Measurements from ENCODE around the gene MPHOSPH9.
"Not testable (repeated sequence)": the region's sequence is repeated elsewhere in the genome, so short reads cannot be mapped to it uniquely, and the experiment has no call there.

The MPHOSPH9 gene

DNA sequence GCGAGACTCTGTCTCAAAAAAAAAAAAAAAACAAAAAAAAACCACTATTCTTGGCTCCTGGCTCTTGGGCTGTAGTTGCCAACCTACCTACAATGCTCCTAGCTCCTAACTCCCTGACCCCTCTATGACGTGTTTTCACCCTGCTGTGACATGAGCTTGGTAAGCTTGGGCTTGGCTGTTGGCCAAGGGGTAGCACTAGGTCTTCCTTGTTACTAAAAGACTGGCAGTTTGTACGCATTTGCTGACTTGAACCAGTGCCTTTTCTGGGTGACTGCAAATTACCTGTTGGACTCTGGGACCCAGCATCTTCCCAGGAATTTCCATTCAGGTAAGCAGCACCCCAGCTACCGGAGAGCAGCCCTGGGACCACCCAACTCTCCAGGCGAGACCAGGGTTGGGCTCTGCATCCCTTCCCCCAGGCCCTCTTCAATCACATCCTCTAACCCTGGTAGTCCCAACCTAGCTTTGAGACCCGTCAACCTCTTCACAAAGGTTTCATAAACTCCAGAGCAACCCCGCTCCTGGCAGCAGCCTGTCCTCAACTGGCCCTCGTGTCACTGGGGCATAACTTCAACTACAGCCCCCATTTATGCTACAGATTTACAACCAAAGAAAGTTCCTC, 30.4 kb upstream of the MPHOSPH9 start:
- DNase-seq (ENCODE audit: extremely low spot score, insufficient read length, low read depth): no peak
- FAIRE-seq: no peak

DNA sequence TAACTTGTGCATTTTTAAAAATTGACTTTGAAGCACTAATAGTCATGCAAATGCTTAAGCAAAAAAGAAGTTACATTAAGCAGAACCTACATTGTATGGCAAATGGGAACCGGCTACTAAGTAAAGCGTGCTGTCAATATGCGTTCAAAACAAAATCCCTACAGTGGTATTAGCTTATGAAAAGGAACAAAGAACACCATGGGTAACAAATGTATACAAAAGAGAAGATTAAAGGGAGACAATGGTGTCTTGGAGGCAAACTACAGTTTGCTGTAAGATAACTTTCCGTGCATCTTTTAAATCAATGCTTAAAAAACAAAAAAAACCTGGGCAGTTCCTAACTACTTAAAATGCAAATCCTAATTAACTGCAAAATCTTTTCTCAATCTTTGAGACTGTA, 28.3 kb upstream of the MPHOSPH9 start:
- DNase-seq (ENCODE audit: extremely low spot score, insufficient read length, low read depth): no peak
- FAIRE-seq: no peak

DNA sequence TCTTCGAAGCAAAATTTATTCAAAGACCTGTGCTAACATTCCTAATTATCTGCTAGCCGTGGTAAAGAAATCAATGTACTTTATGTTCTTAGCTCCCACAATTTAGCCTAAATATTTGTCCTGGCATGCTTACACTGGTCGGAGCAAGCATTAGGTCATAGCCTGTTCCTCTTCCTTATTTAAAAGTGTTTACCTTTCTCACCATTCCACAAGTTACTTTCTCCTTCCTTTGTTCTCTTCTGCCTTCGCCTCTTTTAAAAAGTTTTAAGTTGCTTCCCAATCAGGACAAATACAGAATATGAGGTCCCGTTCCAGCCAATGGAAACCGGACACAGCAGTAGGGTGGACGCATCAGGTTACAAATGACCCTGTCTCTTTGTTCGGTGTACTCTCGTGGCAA, 27.1 kb upstream of the MPHOSPH9 start:
- FAIRE-seq (no peak), DNase-seq (ENCODE audit: extremely low spot score, insufficient read length, low read depth) (no peak)

DNA sequence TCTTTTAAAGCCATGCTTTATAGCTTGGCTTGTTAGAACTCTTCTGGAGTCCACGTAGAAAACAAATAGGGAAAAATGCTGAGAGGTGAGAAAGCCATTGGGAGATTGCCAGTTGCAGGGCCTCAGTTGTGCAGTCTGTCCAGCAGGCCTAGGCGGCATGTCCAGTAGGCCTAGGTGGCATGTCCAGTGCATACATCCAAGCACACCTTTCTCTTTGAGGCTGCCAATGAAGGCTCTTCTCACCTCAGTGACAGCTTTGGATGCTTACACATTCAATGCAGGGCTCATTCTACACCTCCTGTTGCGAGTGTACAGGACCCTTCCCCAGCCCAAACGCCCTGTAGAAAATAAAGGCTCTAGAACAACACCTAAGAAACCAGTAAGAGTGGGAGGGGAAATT, 25.7 kb upstream of the MPHOSPH9 start:
- DNase-seq (ENCODE audit: extremely low spot score, insufficient read length, low read depth) (no peak), FAIRE-seq (no peak)

DNA sequence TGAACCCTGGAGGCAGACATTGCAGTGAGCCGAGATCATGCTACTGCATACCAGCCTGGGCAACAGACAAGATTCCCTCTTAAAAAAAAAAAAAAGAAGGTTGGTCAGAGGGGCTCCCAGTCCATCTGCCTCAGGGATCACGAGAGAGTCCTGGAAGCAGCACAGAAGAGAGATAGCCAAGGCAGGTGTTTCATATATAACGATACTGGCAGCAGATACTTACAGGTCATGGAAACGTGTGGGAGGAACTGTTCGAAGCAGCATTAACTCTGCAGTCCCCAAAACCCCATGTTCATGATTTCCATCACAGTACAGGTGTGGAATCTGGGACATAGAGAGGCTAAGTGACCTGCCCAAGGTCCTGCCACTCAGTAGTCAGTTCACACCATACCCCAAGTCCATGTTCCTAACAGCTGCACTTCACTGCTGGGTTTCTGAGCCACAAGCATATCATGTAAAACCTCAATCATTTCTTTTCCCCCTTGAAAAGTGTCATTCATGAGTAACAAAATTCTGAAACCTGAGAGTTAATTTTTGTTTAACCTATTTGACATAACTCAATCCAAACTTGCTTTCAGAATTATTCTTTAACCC, 22.0 kb upstream of the MPHOSPH9 start:
- FAIRE-seq (no peak), DNase-seq (ENCODE audit: extremely low spot score, insufficient read length, low read depth) (no peak)

DNA sequence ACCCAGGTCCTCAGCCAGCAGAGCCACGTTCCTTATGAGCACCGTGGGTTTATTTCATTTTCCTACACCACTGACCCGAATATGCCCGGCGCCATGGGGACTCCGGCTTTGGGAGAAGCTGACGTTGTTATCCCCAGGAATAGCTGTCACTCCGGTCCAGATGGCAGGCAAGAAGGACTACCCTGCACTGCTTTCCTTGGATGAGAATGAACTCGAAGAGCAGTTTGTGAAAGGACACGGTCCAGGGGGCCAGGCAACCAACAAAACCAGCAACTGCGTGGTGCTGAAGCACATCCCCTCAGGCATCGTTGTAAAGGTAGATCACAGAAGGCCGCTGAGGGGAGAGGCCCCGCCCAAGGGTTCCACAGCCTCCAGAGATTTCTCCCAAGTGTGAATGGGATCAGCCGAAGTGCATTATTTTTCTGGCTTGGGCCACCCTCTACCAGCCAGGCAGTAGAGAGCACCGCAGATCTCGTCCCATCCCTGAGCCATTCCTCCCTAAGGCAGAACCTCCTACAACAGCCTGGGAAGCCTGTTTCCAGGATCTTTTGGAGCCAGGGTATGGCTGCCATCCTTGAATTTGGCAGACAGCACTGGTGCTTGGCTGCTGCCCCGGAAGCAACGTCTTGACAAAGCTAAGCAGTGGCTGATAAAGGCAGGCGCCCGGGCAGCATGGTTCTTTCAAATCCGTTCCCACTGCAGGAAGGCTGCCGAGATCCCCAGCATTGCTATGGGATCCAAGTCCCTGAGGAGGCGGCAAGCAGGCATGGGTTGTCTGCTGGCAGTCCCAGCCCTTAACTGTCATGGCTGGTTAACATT, 20.9 kb upstream of the MPHOSPH9 start:
- DNase-seq (ENCODE audit: extremely low spot score, insufficient read length, low read depth) (no peak), FAIRE-seq (no peak)

DNA sequence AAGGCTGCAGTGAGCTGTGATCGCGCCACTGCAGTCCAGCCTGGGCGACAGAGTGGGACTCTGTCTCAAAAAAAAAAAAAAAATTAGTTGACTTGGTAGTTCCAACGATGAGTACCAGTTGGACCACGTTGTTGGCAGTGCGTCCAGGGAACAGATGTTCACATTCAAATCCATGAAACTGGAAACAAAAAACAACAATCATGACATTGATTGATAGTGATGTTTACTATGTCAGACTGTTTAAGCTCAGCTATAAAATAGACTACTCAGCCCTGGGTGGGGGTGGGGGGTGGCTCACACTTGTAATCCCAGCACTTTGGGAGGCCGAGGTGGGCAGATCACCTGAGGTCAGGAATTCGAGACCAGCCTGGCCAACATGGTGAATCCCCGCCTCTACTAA, 19.4 kb upstream of the MPHOSPH9 start:
- FAIRE-seq; DNase-seq (ENCODE audit: extremely low spot score, insufficient read length, low read depth): not testable (repeated sequence)

DNA sequence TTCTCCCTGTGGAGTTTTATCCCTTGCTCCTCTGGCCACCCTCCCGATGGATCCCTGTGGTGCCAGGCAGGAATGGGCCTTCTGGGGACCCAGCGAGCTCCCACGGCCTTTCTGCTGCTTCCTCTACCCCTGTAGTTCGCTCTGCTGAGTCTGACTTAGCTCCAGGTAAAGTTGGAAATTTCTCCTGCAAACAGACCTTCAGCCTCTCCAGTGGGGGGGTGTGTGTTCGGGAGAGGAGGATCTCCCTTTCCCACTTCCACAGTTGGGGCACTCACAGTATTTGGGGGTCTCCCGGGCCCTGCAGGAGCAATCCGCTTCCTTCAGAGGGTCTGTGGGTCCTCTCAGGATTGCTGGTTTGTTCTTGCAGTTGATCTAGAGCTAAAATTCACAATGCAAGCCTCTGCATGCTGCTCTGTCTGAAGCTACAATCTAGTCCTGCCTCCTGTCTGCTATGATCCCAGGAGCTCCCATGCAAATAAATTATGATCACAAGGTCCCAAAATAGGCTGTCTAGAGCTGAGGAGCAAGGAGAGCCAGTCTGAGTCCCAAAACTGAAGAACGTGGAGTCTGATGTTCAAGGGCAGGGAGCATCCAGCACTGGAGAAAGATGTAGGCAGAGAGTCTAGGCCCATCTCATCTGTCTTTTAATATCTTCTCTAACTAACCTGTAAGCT, 18.6 kb upstream of the MPHOSPH9 start:
- DNase-seq (ENCODE audit: extremely low spot score, insufficient read length, low read depth) (no peak), FAIRE-seq (no peak)

DNA sequence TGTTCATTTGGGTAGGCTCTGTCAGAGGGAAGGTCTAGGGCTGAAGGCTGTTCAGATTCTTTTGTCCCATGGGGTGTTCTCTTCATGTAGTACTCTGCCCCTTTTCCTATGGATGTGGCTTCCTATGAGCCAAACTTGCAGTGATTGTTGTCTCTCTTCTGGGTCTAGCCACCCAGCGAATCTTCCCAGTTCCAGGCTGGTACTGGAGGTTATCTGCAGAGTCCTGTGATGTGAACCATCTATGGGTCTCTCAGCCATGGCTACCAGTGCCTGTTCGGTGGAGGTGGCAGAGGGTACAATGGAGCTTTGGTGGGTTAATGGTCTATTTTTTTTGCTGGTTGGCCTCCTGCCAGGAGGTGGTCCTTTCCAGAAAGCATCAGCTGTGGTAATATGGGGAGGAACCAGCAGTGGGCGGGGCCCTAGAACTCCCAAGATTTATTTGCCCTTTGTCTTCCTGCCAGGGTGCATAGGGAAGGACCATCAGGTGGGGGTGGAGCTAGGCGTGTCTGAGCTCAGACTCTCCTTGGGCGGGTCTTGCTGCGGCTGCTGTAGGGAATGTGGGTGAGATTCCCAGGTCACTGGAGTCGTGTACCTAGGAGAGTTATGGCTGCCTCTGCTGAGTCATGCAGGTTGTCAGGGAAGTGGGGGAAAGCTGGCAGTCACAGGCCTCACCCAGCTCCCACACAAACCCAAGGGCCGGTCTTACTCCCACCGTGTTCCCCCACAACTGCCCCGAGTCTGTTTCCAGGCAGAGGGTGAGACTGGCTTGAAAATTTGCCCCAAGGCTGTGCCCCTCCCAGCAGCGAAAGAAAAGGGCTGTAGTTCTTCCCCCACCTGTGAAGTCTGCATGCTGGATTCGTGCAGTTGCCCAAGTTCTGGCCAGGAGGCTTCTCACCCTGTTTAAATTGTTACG, 17.8 kb upstream of the MPHOSPH9 start:
- FAIRE-seq (no peak), DNase-seq (ENCODE audit: extremely low spot score, insufficient read length, low read depth) (no peak)

DNA sequence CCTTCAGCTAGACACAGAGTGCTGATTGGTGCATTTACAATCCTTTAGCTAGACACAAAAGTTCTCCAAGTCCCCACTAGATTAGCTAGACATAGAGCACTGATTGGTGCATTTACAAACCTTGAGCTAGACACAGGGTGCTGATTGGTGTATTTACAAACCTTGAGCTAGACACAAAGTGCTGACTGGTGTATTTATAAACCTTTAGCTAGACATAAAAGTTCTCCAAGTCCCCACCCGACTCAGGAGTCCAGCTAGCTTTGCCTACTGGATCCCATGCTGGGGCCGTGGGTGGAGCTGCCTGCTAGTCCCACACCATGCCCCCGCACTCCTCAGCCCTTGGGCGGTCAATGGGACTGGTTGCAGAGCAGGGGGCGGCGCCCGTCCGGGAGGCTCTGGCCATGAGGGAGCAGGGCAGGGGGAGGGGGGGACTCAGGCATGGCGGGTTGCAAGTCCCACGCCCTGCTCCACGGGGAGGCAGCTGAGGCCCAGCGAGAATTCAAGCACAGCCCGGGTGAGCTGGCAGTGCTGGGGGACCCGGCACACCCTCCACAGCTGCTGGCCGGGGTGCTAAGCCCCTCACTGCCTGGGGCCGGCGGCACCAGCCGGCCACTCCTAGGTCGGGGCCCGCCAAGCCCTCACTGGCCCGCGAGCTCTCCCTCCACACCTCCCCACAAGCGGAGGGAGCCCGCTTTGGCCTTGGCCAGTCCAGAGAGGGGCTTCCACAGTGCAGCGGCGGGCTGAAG, 16.2 kb upstream of the MPHOSPH9 start:
- DNase-seq (ENCODE audit: extremely low spot score, insufficient read length, low read depth); FAIRE-seq: not testable (repeated sequence)

DNA sequence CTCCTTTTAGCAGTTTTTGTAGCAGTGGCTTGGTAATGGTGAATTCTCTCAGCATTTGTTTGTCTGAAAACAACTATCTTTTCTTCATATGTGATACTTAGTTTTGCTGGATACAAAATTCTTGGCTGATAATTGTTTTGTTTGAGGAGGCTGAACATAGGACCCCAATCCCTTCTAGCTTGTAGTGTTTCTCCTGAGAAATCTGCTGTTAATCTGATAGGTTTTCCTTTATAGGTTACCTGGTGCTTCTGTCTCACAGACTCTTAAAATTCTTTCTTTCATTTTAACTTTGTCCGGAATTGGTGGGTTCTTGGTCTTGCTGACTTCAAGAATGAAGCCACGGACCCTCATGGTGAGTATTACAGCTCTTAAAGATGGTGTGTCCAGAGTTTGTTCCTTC, 15.2 kb upstream of the MPHOSPH9 start:
- not testable (repeated sequence) for FAIRE-seq; DNase-seq (ENCODE audit: extremely low spot score, insufficient read length, low read depth)

DNA sequence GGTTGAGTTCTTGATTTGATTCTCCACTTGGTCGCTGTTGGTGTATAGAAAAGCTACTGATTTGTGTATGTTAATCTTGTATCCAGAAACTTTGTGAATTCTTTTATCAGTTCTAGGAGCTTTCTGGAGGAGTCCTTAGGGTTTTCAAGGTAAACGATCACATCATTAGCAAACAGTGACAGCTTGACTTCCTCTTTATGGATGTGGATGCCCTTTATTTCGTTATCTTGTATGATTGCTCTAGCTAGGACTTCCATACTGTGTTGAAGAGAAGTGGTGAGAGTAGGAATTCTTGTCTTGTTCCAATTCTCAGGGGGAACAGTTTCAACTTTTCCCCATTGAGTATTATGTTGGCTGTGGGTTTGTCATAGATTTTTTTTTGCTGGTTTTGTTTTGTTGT, 12.7 kb upstream of the MPHOSPH9 start:
- no peak for FAIRE-seq
- no peak for DNase-seq (ENCODE audit: extremely low spot score, insufficient read length, low read depth)

DNA sequence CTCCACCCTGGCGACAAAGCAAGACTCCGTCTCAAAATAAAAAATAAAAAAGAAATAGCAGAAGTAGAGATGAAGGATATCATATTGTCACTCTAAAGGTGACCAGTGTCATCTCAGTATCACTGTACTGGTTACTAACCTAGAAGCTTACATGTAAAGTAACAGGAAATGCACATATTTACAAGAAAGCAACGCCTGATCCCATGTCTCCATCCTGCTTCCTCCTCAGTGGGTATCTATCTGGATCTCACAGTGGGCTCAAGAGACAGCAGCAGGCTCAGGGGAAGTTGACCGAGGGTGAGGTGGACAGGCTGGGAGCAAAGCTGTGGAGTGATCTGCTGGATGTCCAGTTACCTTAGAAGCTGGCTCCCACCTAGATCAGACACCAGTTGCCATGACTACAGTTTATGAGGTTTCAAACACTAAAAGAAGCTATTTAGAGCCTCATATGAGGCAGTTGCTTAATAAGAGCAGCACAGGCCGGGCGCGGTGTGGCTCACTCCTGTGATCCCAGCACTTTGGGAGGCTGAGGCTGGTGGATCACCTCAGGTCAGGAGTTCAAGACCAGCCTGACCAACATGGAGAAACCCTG, 10.8 kb upstream of the MPHOSPH9 start:
- DNase-seq (ENCODE audit: extremely low spot score, insufficient read length, low read depth) (no peak), FAIRE-seq (no peak)

DNA sequence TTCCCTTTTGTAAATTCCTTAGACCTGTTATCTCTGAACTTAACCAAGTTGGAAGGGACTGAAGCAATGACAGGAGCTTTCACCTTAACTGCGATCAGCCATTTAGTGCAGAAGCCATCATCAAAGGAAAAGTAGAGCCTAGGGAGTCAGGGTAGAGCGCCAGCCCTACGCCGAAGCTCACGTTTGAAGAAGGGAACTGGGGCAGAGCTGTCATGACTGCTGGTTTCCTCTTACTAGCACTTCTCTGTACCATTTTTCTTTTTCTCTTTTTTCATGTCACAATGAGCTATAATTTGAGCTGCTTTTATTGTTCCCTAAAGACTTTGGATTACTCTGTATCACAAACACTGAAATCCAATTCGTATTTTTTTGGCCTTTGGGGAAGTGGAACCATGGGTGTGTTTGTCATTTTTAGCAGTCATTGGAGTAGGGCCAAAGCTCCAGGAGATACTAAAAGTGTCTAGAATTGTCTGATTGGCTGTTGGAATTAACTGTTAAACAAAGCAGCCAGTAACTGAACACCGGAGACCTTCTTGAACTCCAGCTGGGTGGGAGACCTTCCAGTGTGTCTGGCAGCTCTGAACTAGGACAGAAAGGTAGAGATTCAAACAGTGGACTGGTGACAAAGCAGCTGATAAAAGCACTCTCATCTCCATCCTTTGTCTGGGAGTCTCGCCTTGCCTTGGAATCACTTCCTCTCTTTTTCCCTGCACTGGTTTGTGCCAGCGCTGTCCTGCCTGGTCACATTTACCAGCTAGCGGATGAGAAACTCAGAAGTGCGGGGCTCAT, 9.4 kb upstream of the MPHOSPH9 start:
- no peak for FAIRE-seq
- DNase-seq (ENCODE audit: extremely low spot score, insufficient read length, low read depth): no peak

DNA sequence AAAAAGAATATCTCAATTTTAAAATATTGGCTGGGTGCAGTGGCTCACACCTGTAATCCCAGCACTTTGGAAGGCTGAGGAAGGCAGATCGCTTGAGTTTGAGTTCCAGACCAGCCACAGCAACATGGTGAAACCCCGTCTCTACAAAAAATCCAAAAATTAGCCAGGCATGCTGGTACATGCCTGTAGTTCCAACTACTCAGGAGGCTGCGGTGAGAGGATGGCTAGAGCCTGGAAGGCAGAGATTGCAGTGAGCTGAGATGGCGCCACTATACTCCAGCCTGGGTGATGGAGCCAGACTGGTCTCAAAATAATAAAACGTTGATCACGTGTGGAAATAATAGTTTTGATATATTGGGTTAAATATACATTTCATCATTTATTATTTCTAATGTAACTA, 6.0 kb upstream of the MPHOSPH9 start:
- DNase-seq (ENCODE audit: extremely low spot score, insufficient read length, low read depth) (no peak), FAIRE-seq (no peak)

DNA sequence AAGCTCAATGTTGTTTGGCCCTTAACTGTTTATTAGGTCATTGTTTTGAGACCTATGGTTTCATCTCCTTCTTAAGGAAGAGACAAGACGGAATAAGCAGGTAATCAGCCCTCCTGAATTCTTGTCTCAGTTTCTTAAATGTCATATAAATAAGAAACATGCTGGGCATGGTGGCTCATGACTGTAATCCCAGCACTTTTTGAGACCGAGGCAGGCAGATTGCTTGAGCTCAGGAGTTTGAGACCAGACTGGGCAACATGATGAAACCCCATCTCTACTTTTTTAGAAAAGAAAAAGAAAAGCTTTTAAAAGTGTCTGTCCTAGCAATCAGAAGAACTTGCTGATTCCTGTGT, 5.4 kb upstream of the MPHOSPH9 start:
- FAIRE-seq: no peak
- no peak for DNase-seq (ENCODE audit: extremely low spot score, insufficient read length, low read depth)

DNA sequence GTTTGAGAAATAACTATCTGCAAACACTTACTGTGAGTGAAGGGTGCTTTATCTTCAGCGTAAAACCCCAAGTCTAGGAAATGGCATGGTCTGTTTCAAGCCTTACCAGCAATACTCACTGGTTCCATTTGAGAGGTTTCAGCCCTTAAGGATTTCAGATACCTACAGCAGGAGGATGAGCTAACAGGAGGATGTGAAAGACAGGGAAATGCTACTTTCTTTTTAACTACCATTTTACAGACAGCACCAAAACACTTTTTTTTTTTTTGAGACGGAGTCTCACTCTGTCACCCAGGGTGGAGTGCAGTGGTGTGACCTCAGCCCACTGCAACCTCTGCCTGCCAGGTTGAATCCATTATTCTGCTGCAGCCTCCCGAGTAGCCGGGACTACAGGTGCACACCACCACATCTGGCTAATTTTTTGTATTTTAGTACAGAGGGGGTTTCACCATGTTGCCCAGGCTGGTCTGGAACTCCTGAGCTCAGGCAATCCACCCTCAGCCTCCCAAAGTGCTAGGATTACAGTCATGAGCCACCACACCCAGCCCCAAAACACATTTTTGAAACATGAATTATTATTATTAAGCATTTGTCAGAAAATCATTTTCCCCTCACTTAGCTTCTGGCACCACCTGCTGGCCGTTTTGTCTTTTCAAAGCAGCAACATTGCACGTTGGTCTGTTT, 4.8 kb upstream of the MPHOSPH9 start:
- DNase-seq (ENCODE audit: extremely low spot score, insufficient read length, low read depth) (no peak), FAIRE-seq (peak; percentile 75)

All from GM18507 (cell line).